ENCODE measurements around the gene PSAT1. TPM values are rescaled to one million over a fixed set of nuclear protein-coding genes. Genes with fewer than 3 reads are reported as not detected.
A peak's percentile ranks its signal among the peaks of the same experiment; 100 is the strongest.

The PSAT1 gene
- total and polyA plus RNA-seq, 2 donors from 2014 or later, result 22.4 to 141 TPM

- TF ChIP-seq CTCF (IDR thresholded peaks at IDR 0.05; ENCODE audit: borderline replicate concordance, extremely low read depth, insufficient read depth), result no peak
- Histone ChIP-seq H3K36me3 (ENCODE audit: control insufficient read depth in 2 of 3, insufficient read depth in 3 of 3, low read length in 3 of 3) (peaks cover 0 to under 1% (median 0%) of the 10 kb centered on the region in 3 donors), H3K9ac (ENCODE audit: low read length in 3 of 3) (no peak overlapping the region), H3K27ac (ENCODE audit: low read depth in 2 of 2, low read length in 2 of 2) (no peak overlapping the region), H3K9me3 (ENCODE audit: control insufficient read depth in 2 of 3, insufficient read depth in 1 of 3, low read length in 3 of 3) (no peaks in the 10 kb centered on the region), H3K4me3 (ENCODE audit: low read length in 3 of 3) (no peak overlapping the region), H3K4me1 (ENCODE audit: control insufficient read depth in 2 of 3, insufficient read depth in 2 of 3, low read depth in 1 of 3, low read length in 3 of 3) (peaks cover 0 to 6% (median 4%) of the 10 kb centered on the region in 3 donors), H3K27me3 (ENCODE audit: control insufficient read depth, insufficient read depth, low read length) (no peaks in the 10 kb centered on the region)
- DNase-seq (peak in 1 of 5 donors; percentile 46), FAIRE-seq (no peak)
- intact Hi-C loops (cut with DNase I), result no loop called here
These were observed 1.7 kb upstream of the PSAT1 start for GRCh38 chr9:78295177-78295575.

GRCh38 chr9:78295731-78296130 is 1.2 kb upstream of the PSAT1 start:
- no peak overlapping the region for H3K27ac ChIP-seq (ENCODE audit: low read depth in 2 of 2, low read length in 2 of 2)
- H3K27me3 ChIP-seq (ENCODE audit: control insufficient read depth, insufficient read depth, low read length), result no peaks in the 10 kb centered on the region
- peaks cover 0 to 6% (median 4%) of the 10 kb centered on the region in 3 donors for H3K4me1 ChIP-seq (ENCODE audit: control insufficient read depth in 2 of 3, insufficient read depth in 2 of 3, low read depth in 1 of 3, low read length in 3 of 3)
- no peak for FAIRE-seq
- H3K9me3 ChIP-seq (ENCODE audit: control insufficient read depth in 2 of 3, insufficient read depth in 1 of 3, low read length in 3 of 3), result no peaks in the 10 kb centered on the region
- no peak for TF ChIP-seq CTCF (IDR thresholded peaks at IDR 0.05; ENCODE audit: borderline replicate concordance, extremely low read depth, insufficient read depth)
- H3K36me3 ChIP-seq (ENCODE audit: control insufficient read depth in 2 of 3, insufficient read depth in 3 of 3, low read length in 3 of 3), result peaks cover 0 to 2% (median 0%) of the 10 kb centered on the region in 3 donors
- peak in 2 of 5 donors; percentile 52 to 55 for DNase-seq
- intact Hi-C loops (cut with DNase I), result no loop called here
- H3K9ac ChIP-seq (ENCODE audit: low read length in 3 of 3), result no peak overlapping the region
- peak overlapping the region in 2 of 3 donors; percentile 81 to 84 for H3K4me3 ChIP-seq (ENCODE audit: low read length in 3 of 3)

GRCh38 chr9:78296201-78296892 is 578 bp upstream of the PSAT1 start:
- Histone ChIP-seq H3K9ac (ENCODE audit: low read length in 3 of 3) (no peak overlapping the region), H3K9me3 (ENCODE audit: control insufficient read depth in 2 of 3, insufficient read depth in 1 of 3, low read length in 3 of 3) (no peaks in the 10 kb centered on the region), H3K4me1 (ENCODE audit: control insufficient read depth in 2 of 3, insufficient read depth in 2 of 3, low read depth in 1 of 3, low read length in 3 of 3) (peaks cover 0 to 6% (median under 1%) of the 10 kb centered on the region in 3 donors), H3K4me3 (ENCODE audit: low read length in 3 of 3) (peak overlapping the region; percentile 58 to 84 (median 81)), H3K27ac (ENCODE audit: low read depth in 2 of 2, low read length in 2 of 2) (peak overlapping the region in 1 of 2 donors; percentile 8), H3K27me3 (ENCODE audit: control insufficient read depth, insufficient read depth, low read length) (no peaks in the 10 kb centered on the region), H3K36me3 (ENCODE audit: control insufficient read depth in 2 of 3, insufficient read depth in 3 of 3, low read length in 3 of 3) (peaks cover 0 to 2% (median 0%) of the 10 kb centered on the region in 3 donors)
- intact Hi-C loops (cut with DNase I), result no loop called here
- DNase-seq, result peak in 3 of 5 donors; percentile 68 to 78 (median 75)
- TF ChIP-seq CTCF (IDR thresholded peaks at IDR 0.05; ENCODE audit: borderline replicate concordance, extremely low read depth, insufficient read depth), result no peak
- FAIRE-seq, result no peak

Measured in kidney (tissue), 14 donors.